ENCODE measurements around the gene C2CD3.

C2CD3 gene

GRCh38 chr11:74020539-74020938 is 150.3 kb downstream of the C2CD3 start:
- H3K36me3 ChIP-seq (ENCODE audit: insufficient read depth), result no peaks in the 10 kb centered on the region
- H2AFZ ChIP-seq (ENCODE audit: low read depth), result no peak overlapping the region
- H3K4me2 ChIP-seq, result no peak overlapping the region
- H3K4me1 ChIP-seq (ENCODE audit: low read depth, poor library complexity, severe bottlenecking), result no peaks in the 10 kb centered on the region
- no peak overlapping the region for H3K27ac ChIP-seq
- no peak overlapping the region for H3K9ac ChIP-seq
- H3K27me3 ChIP-seq (ENCODE audit: insufficient read depth, low read depth), result no peaks in the 10 kb centered on the region
- no peaks in the 10 kb centered on the region for H4K20me1 ChIP-seq (ENCODE audit: insufficient read depth)
- no peak overlapping the region for H3K4me3 ChIP-seq (IDR thresholded peaks at IDR 0.05; ENCODE audit: insufficient read depth, low read depth, low read length)
- no peaks in the 10 kb centered on the region for H3K79me2 ChIP-seq (ENCODE audit: insufficient read depth, low read depth)
- TF ChIP-seq CTCF (conservative IDR thresholded peaks at IDR 0.05; ENCODE audit: low read depth, low read length), result no peak

- Histone ChIP-seq H3K27ac (no peak overlapping the region), H3K27me3 (ENCODE audit: insufficient read depth, low read depth) (no peaks in the 10 kb centered on the region), H3K4me3 (IDR thresholded peaks at IDR 0.05; ENCODE audit: insufficient read depth, low read depth, low read length) (no peak overlapping the region), H3K9ac (no peak overlapping the region), H3K36me3 (ENCODE audit: insufficient read depth) (no peaks in the 10 kb centered on the region), H3K4me1 (ENCODE audit: low read depth, poor library complexity, severe bottlenecking) (peaks cover 4% of the 10 kb centered on the region), H2AFZ (ENCODE audit: low read depth) (no peak overlapping the region), H3K4me2 (no peak overlapping the region), H3K79me2 (ENCODE audit: insufficient read depth, low read depth) (no peaks in the 10 kb centered on the region), H4K20me1 (ENCODE audit: insufficient read depth) (no peaks in the 10 kb centered on the region)
- TF ChIP-seq CTCF (conservative IDR thresholded peaks at IDR 0.05; ENCODE audit: low read depth, low read length), result no peak
Observed at GRCh38 chr11:74019860-74020259, 150.9 kb downstream of the C2CD3 start.

- Histone ChIP-seq H2AFZ (ENCODE audit: low read depth) (no peak overlapping the region), H3K9ac (no peak overlapping the region), H3K27me3 (ENCODE audit: insufficient read depth, low read depth) (no peaks in the 10 kb centered on the region), H3K4me1 (ENCODE audit: low read depth, poor library complexity, severe bottlenecking) (peaks cover 6% of the 10 kb centered on the region), H4K20me1 (ENCODE audit: insufficient read depth) (no peaks in the 10 kb centered on the region), H3K4me2 (no peak overlapping the region), H3K27ac (no peak overlapping the region), H3K79me2 (ENCODE audit: insufficient read depth, low read depth) (no peaks in the 10 kb centered on the region), H3K36me3 (ENCODE audit: insufficient read depth) (no peaks in the 10 kb centered on the region), H3K4me3 (IDR thresholded peaks at IDR 0.05; ENCODE audit: insufficient read depth, low read depth, low read length) (no peak overlapping the region)
- TF ChIP-seq CTCF (conservative IDR thresholded peaks at IDR 0.05; ENCODE audit: low read depth, low read length), result no peak
Observed at GRCh38 chr11:74019104-74019738, 151.6 kb downstream of the C2CD3 start.

GRCh38 chr11:74018331-74019005 is 152.3 kb downstream of the C2CD3 start:
- Histone ChIP-seq H3K4me3 (IDR thresholded peaks at IDR 0.05; ENCODE audit: insufficient read depth, low read depth, low read length) (no peak overlapping the region), H3K27ac (no peak overlapping the region), H3K27me3 (ENCODE audit: insufficient read depth, low read depth) (no peaks in the 10 kb centered on the region), H3K36me3 (ENCODE audit: insufficient read depth) (no peaks in the 10 kb centered on the region), H3K4me1 (ENCODE audit: low read depth, poor library complexity, severe bottlenecking) (peaks cover 6% of the 10 kb centered on the region), H4K20me1 (ENCODE audit: insufficient read depth) (no peaks in the 10 kb centered on the region), H2AFZ (ENCODE audit: low read depth) (no peak overlapping the region), H3K79me2 (ENCODE audit: insufficient read depth, low read depth) (no peaks in the 10 kb centered on the region), H3K4me2 (no peak overlapping the region), H3K9ac (no peak overlapping the region)
- TF ChIP-seq CTCF (conservative IDR thresholded peaks at IDR 0.05; ENCODE audit: low read depth, low read length), result no peak

Measured in KMS-11 (cell line).